Measurements from ENCODE around the gene CEP295NL.

GRCh38 chr17:78840780-78841611 is 62.0 kb downstream of the CEP295NL start, which contains the start of gene USP36:
- peak; percentile 96 for TF ChIP-seq POLR2AphosphoS5 (IDR thresholded peaks at IDR 0.05; ENCODE audit: low read depth, low read length)
- peak; percentile 99 for TF ChIP-seq SIN3A (IDR thresholded peaks at IDR 0.05; ENCODE audit: low read depth)
- peak; percentile 85 for TF ChIP-seq POLR2A (IDR thresholded peaks at IDR 0.05; ENCODE audit: borderline replicate concordance, extremely low read depth, insufficient read depth, insufficient read length)
- TF ChIP-seq CTCF (IDR thresholded peaks at IDR 0.05 in 2 of 3, conservative IDR thresholded peaks at IDR 0.05 in 1 of 3; ENCODE audit: borderline replicate concordance in 1 of 3, insufficient read depth in 1 of 3, low read depth in 2 of 3, low read length in 2 of 3): 0 out of 6 replicates have a peak, but pooled peaks of 1 of the 3 experiments have one; percentile 12
- peak; percentile 86 for TF ChIP-seq EGR1 (IDR thresholded peaks at IDR 0.05; ENCODE audit: low read depth)
- no peak for TF ChIP-seq RAD21 (IDR thresholded peaks at IDR 0.05; ENCODE audit: low read depth)

Data from HCT116 (cell line).